AG10803 (cell line): Measurements from ENCODE around the gene TBC1D14.
"Not testable (repeated sequence)": the region's sequence is repeated elsewhere in the genome, so short reads cannot be mapped to it uniquely, and the experiment has no call there.

ENCODE experiments used
- DNase-seq: peaks from one replicate; pipeline ENCODE4 v3.0.0; 2010; ENCODE audit warnings: low read depth
- H3K4me3 ChIP-seq: 2 replicates; pipeline ENCODE4 v1.5.1; 2011; ENCODE audit warnings: mild to moderate bottlenecking, low read length, control low read depth
- TF ChIP-seq, protein P1 (sequence below): conservative IDR thresholded peaks from 2 replicates; pipeline ENCODE4 v1.5.1; 2011; ENCODE audit warnings: mild to moderate bottlenecking, low read length, control low read depth, inconsistent platforms

TBC1D14 gene

DNA sequence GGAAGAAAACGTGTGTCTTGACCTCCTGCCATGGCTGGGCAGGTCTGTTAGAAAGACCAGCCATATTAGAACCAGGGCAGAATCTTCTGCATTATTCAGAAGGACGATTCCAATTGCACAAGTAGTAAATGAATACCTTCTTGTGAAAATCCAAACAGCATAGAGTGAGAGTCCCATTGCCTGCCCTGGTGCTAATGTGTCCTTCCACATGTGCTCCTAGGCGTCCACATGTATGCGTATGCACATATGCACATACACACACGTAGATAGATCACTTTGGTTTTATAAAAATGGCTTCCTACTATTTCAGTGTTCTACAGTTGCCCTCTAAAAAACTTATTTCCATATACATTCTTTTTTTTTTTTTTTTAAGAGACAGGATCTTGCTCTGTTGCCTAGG, 168.4 kb downstream of the TBC1D14 start:
- H3K4me3 ChIP-seq = no peak overlapping the region
- TF ChIP-seq, protein P1, sequence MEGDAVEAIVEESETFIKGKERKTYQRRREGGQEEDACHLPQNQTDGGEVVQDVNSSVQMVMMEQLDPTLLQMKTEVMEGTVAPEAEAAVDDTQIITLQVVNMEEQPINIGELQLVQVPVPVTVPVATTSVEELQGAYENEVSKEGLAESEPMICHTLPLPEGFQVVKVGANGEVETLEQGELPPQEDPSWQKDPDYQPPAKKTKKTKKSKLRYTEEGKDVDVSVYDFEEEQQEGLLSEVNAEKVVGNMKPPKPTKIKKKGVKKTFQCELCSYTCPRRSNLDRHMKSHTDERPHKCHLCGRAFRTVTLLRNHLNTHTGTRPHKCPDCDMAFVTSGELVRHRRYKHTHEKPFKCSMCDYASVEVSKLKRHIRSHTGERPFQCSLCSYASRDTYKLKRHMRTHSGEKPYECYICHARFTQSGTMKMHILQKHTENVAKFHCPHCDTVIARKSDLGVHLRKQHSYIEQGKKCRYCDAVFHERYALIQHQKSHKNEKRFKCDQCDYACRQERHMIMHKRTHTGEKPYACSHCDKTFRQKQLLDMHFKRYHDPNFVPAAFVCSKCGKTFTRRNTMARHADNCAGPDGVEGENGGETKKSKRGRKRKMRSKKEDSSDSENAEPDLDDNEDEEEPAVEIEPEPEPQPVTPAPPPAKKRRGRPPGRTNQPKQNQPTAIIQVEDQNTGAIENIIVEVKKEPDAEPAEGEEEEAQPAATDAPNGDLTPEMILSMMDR = no peak
- no peak for DNase-seq

DNA sequence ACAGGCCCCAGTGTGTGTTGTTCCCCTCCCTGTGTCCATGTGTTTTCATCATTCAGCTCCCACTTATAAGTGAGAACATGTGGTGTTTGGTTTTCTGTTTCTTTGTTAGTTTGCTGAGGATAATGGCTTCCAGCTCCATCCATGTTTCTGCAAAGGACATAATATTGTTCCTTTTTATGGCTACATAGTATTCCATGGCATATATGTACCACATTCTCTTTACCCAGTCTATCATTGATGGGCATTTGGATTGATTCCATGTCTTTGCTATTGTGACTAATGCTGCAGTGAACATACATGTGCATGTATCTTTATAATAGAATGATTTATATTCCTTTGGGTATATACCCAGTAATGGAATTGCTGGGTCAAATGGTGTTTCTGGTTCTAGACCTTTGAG, 169.9 kb downstream of the TBC1D14 start:
- not testable (repeated sequence) for H3K4me3 ChIP-seq, DNase-seq

DNA sequence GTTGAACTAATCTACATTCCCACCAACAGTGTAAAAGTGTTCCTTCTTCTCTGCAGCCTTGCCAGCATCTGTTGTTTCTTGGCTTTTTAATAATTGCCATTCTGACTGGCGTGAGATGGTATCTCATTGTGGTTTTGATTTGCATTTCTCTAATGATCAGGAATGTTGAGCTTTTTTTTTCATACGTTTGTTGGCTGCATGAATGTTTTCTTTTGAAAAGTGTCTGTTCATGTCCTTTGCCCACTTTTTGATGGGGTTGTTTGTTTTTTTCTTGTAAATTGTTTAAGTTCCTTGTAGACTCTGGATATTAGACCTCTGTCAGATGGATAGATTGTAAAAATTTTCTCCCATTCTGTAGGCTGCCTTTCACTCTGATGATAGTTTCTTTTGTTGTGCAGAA, 170.3 kb downstream of the TBC1D14 start:
- DNase-seq, H3K4me3 ChIP-seq: not testable (repeated sequence)
